Measurements from ENCODE around the gene IFI6.

The IFI6 gene

GRCh38 chr1:27634985-27635367 lies 37.0 kb downstream of the IFI6 start, which contains the start of gene FGR:
TSS of gene FGR (minus strand) at chr1:27635185. CDS start at chr1:27623916, 11,269 bp downstream.
- TF ChIP-seq, protein P1, sequence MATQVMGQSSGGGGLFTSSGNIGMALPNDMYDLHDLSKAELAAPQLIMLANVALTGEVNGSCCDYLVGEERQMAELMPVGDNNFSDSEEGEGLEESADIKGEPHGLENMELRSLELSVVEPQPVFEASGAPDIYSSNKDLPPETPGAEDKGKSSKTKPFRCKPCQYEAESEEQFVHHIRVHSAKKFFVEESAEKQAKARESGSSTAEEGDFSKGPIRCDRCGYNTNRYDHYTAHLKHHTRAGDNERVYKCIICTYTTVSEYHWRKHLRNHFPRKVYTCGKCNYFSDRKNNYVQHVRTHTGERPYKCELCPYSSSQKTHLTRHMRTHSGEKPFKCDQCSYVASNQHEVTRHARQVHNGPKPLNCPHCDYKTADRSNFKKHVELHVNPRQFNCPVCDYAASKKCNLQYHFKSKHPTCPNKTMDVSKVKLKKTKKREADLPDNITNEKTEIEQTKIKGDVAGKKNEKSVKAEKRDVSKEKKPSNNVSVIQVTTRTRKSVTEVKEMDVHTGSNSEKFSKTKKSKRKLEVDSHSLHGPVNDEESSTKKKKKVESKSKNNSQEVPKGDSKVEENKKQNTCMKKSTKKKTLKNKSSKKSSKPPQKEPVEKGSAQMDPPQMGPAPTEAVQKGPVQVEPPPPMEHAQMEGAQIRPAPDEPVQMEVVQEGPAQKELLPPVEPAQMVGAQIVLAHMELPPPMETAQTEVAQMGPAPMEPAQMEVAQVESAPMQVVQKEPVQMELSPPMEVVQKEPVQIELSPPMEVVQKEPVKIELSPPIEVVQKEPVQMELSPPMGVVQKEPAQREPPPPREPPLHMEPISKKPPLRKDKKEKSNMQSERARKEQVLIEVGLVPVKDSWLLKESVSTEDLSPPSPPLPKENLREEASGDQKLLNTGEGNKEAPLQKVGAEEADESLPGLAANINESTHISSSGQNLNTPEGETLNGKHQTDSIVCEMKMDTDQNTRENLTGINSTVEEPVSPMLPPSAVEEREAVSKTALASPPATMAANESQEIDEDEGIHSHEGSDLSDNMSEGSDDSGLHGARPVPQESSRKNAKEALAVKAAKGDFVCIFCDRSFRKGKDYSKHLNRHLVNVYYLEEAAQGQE (IDR thresholded peaks at IDR 0.05; ENCODE audit: low read depth), result no peak
- TF ChIP-seq MAX (IDR thresholded peaks at IDR 0.05) (no peak), EP300 (IDR thresholded peaks at IDR 0.05; ENCODE audit: borderline replicate concordance) (no peak), FOXM1 (IDR thresholded peaks at IDR 0.05; ENCODE audit: borderline replicate concordance, low read depth) (no peak), ZBTB7A (IDR thresholded peaks at IDR 0.05; ENCODE audit: low read depth) (no peak), TAF1 (IDR thresholded peaks at IDR 0.05; ENCODE audit: low read depth) (no peak), CREB1 (IDR thresholded peaks at IDR 0.05; ENCODE audit: low read depth) (no peak), NFIC (IDR thresholded peaks at IDR 0.05) (no peak), EGR1 (IDR thresholded peaks at IDR 0.05) (no peak), RAD21 (IDR thresholded peaks at IDR 0.05; ENCODE audit: low read depth) (no peak), YY1 (IDR thresholded peaks at IDR 0.05; ENCODE audit: low read depth) (no peak), TEAD4 (IDR thresholded peaks at IDR 0.05) (no peak)

- TF ChIP-seq YY1 (IDR thresholded peaks at IDR 0.05; ENCODE audit: low read depth), result no peak
- TF ChIP-seq ZBTB7A (IDR thresholded peaks at IDR 0.05; ENCODE audit: low read depth), result 0 out of 2 replicates have a peak, but pooled peaks have one; percentile 40
Observed at GRCh38 chr1:27634177-27634984, 37.6 kb downstream of the IFI6 start.

GRCh38 chr1:27633640-27634176 lies 38.3 kb downstream of the IFI6 start:
- no peak for TF ChIP-seq EGR1 (IDR thresholded peaks at IDR 0.05)
- TF ChIP-seq ZBTB7A (IDR thresholded peaks at IDR 0.05; ENCODE audit: low read depth), result 0 out of 2 replicates have a peak, but pooled peaks have one; percentile 10

GRCh38 chr1:27633298-27633610 lies 38.7 kb downstream of the IFI6 start:
- no peak for TF ChIP-seq TEAD4 (IDR thresholded peaks at IDR 0.05)
- TF ChIP-seq YY1 (IDR thresholded peaks at IDR 0.05; ENCODE audit: low read depth), result no peak
- TF ChIP-seq CREB1 (IDR thresholded peaks at IDR 0.05; ENCODE audit: low read depth), result no peak
- TF ChIP-seq USF1 (IDR thresholded peaks at IDR 0.05), result no peak
- TF ChIP-seq RAD21 (IDR thresholded peaks at IDR 0.05; ENCODE audit: low read depth), result no peak
- no peak for TF ChIP-seq EGR1 (IDR thresholded peaks at IDR 0.05)
- TF ChIP-seq CEBPB (IDR thresholded peaks at IDR 0.05), result no peak
- TF ChIP-seq, protein P1 (IDR thresholded peaks at IDR 0.05; ENCODE audit: low read depth), result no peak
- no peak for TF ChIP-seq TCF12 (IDR thresholded peaks at IDR 0.05; ENCODE audit: low read depth)
- TF ChIP-seq MAX (IDR thresholded peaks at IDR 0.05), result no peak
- no peak for TF ChIP-seq EP300 (IDR thresholded peaks at IDR 0.05; ENCODE audit: borderline replicate concordance)
- no peak for TF ChIP-seq TAF1 (IDR thresholded peaks at IDR 0.05; ENCODE audit: low read depth)
- TF ChIP-seq FOXM1 (IDR thresholded peaks at IDR 0.05; ENCODE audit: borderline replicate concordance, low read depth), result no peak
- TF ChIP-seq ZBTB7A (IDR thresholded peaks at IDR 0.05; ENCODE audit: low read depth), result no peak
- TF ChIP-seq NFIC (IDR thresholded peaks at IDR 0.05), result no peak

DNA sequence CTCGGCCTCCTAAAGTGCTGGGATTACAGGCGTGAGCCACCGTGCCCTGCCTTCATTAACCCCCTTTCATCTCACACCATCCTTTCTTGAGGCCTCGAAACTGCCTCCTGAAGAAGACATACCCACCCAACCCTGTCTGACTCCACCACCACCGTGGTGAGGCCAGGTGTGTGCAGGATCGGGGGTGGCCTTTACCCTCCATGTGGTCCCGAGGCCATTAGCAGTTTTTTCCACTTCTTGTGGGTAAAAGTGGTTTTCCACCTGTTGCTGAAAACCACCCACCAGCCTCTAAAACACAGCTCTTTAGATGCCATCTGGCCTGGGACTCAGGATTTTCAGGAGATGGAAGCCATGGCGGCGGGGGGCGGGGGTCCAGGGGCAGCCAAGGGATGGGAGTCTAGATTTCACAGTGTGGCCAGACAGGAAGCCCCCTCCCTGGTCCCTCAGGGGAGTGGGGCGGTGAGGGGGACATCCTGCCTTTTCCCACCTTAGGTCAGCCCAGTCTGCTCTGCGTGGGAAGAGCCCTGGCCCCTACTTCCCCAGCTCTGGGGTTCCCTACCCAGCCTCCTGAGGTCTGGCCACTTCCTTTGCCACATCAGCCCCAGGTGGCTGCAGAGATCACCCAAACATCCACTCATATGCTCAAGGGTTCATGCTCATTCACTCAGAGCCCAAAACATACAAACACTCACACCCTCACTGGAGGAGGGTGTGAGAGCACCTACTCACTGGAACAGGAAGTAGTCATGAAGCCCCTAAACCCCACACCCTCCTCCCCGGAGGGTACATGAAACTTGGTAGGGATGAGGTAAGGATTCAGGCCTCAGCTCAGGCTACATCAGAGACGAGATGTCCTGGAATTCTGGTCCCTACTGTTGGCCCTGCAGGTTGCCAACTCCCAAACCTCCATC lies 39.4 kb downstream of the IFI6 start:
- TF ChIP-seq FOXM1 (IDR thresholded peaks at IDR 0.05; ENCODE audit: borderline replicate concordance, low read depth) (no peak), EP300 (IDR thresholded peaks at IDR 0.05; ENCODE audit: borderline replicate concordance) (no peak), RAD21 (IDR thresholded peaks at IDR 0.05; ENCODE audit: low read depth) (no peak), YY1 (IDR thresholded peaks at IDR 0.05; ENCODE audit: low read depth) (no peak), NFIC (IDR thresholded peaks at IDR 0.05) (no peak), ZBTB7A (IDR thresholded peaks at IDR 0.05; ENCODE audit: low read depth) (no peak), MAX (IDR thresholded peaks at IDR 0.05) (no peak), USF1 (IDR thresholded peaks at IDR 0.05) (no peak)
- TF ChIP-seq, protein P1 (IDR thresholded peaks at IDR 0.05; ENCODE audit: low read depth), result no peak
